Tibial artery (tissue), 4 donors: ENCODE results near the gene FANCC.

Source experiments
- DNase-seq, 2 donors: peaks; one replicate each; pipeline ENCODE4 v3.0.0-alpha.2; 2019
- H3K27ac ChIP-seq, 2 donors: fragments of 200-600 bp; sonication (generic) in 1 of 2; 1 replicate in 1 of 2; 2 replicates in 1 of 2; pipeline ENCODE4 v1.5.1; 2018 to 2019; ENCODE audit warnings: mild to moderate bottlenecking in 1 of 2
- H3K27me3 ChIP-seq, 2 donors: fragments of 200-600 bp; sonication (generic) in 1 of 2; one replicate each; pipeline versions ENCODE4 v1.5.1 to v1.6.0; 2016 to 2019
- H3K36me3 ChIP-seq, 3 donors: fragments of 200-600 bp; sonication (generic) in 2 of 3; one replicate each; pipeline ENCODE4 v1.5.1; 2016 to 2019; ENCODE audit warnings: mild to moderate bottlenecking in 2 of 3
- H3K4me1 ChIP-seq, 4 donors: fragments of 200-600 bp; sonication (generic) in 2 of 4; 1 replicate in 3 of 4; 2 replicates in 1 of 4; pipeline ENCODE4 v1.5.1; 2016 to 2019
- H3K4me3 ChIP-seq, 2 donors: fragments of 200-600 bp; sonication (generic) in 1 of 2; 1 replicate in 1 of 2; 2 replicates in 1 of 2; pipeline ENCODE4 v1.5.1; 2018 to 2019; ENCODE audit warnings: mild to moderate bottlenecking in 2 of 2
- H3K9me3 ChIP-seq, 3 donors: fragments of 200-600 bp; sonication (generic) in 1 of 3; one replicate each; pipeline ENCODE4 v1.5.1; 2016 to 2019
- CTCF ChIP-seq, 2 experiments: fragments of 200-600 bp in 1 of 2; fragments of 450-650 bp in 1 of 2; IDR thresholded peaks; one replicate each; pipeline ENCODE4 v1.5.1; 2017 to 2019; ENCODE audit warnings: antibody characterized with exemption in 2 of 2, mild to moderate bottlenecking in 1 of 2, moderate library complexity in 1 of 2
- intact Hi-C: fragments of 100-400 bp; cut with DNase I; formaldehyde crosslinking; loops from one replicate; pipeline ENCODE4 v1.15.0; 2023; ENCODE audit warnings: low total_unique reads

FANCC gene

GRCh38 chr9:95115104-95115503, 202.4 kb downstream of the FANCC start:
- no peaks in the 10 kb centered on the region for H3K9me3 ChIP-seq
- intact Hi-C loops, result no loop called here
- H3K36me3 ChIP-seq, result peaks cover 24 to 41% (median 28%) of the 10 kb centered on the region in 3 donors
- H3K27ac ChIP-seq, result no peak overlapping the region
- no peak for TF ChIP-seq CTCF (IDR thresholded peaks at IDR 0.05)
- H3K27me3 ChIP-seq, result no peaks in the 10 kb centered on the region
- no peak overlapping the region for H3K4me3 ChIP-seq
- H3K4me1 ChIP-seq, result peaks cover 0 to 42% (median 19%) of the 10 kb centered on the region in 4 donors
- peak in 1 of 2 donors; percentile 28 for DNase-seq

- H3K4me1 ChIP-seq, result peaks cover 0 to 35% (median 20%) of the 10 kb centered on the region in 4 donors
- intact Hi-C loops, result no loop called here
- no peaks in the 10 kb centered on the region for H3K9me3 ChIP-seq
- no peaks in the 10 kb centered on the region for H3K27me3 ChIP-seq
- H3K27ac ChIP-seq, result no peak overlapping the region
- H3K36me3 ChIP-seq, result peaks cover 32 to 57% (median 42%) of the 10 kb centered on the region in 3 donors
- no peak overlapping the region for H3K4me3 ChIP-seq
- peak in 1 of 2 donors; percentile 60 for DNase-seq
- TF ChIP-seq CTCF (IDR thresholded peaks at IDR 0.05), result no peak
Observed at GRCh38 chr9:95112436-95113280, 204.9 kb downstream of the FANCC start.

- intact Hi-C loops, result no loop called here
- Histone ChIP-seq H3K4me1 (peaks cover 0 to 35% (median 23%) of the 10 kb centered on the region in 4 donors), H3K36me3 (peaks cover 32 to 61% (median 45%) of the 10 kb centered on the region in 3 donors)
Observed at GRCh38 chr9:95111716-95112115, 205.8 kb downstream of the FANCC start.

GRCh38 chr9:95110921-95111525, 206.5 kb downstream of the FANCC start:
- Histone ChIP-seq H3K4me3 (no peak overlapping the region), H3K36me3 (peaks cover 32 to 66% (median 46%) of the 10 kb centered on the region in 3 donors), H3K9me3 (no peaks in the 10 kb centered on the region), H3K27me3 (no peaks in the 10 kb centered on the region), H3K27ac (no peak overlapping the region), H3K4me1 (peaks cover 0 to 35% (median 22%) of the 10 kb centered on the region in 4 donors)
- intact Hi-C loops, result no loop called here
- no peak for TF ChIP-seq CTCF (IDR thresholded peaks at IDR 0.05)
- DNase-seq, result peak in 1 of 2 donors; percentile 53

More at GRCh38 chr9:95111716-95112115, 205.8 kb downstream of the FANCC start:
- Histone ChIP-seq H3K27ac (no peak overlapping the region), H3K9me3 (no peaks in the 10 kb centered on the region), H3K4me3 (no peak overlapping the region), H3K27me3 (no peaks in the 10 kb centered on the region)
- peak; percentile 12 to 53 for DNase-seq
- TF ChIP-seq CTCF (IDR thresholded peaks at IDR 0.05), result no peak

- no peak overlapping the region for H3K4me3 ChIP-seq
- peaks cover 0 to 48% (median 28%) of the 10 kb centered on the region in 4 donors for H3K4me1 ChIP-seq
- intact Hi-C loops, result no loop called here
- H3K27me3 ChIP-seq, result no peaks in the 10 kb centered on the region
- TF ChIP-seq CTCF (IDR thresholded peaks at IDR 0.05), result no peak
- peak overlapping the region; percentile 3 to 14 for H3K27ac ChIP-seq
- no peaks in the 10 kb centered on the region for H3K9me3 ChIP-seq
- H3K36me3 ChIP-seq, result peaks cover 32 to 71% (median 46%) of the 10 kb centered on the region in 3 donors
- peak in 1 of 2 donors; percentile 41 for DNase-seq
Observed at GRCh38 chr9:95109456-95109855, 208.1 kb downstream of the FANCC start.
